Muscle layer of colon (tissue), 2 donors: ENCODE data around the gene FBXO36.

Experiments
- H3K27ac ChIP-seq: one replicate; pipeline ENCODE4 v1.7.0; 2013; ENCODE audit warnings: low read depth, mild to moderate bottlenecking, low read length, moderate library complexity
- H3K27me3 ChIP-seq, 2 donors: one replicate each; pipeline ENCODE4 v1.7.0; 2013; ENCODE audit warnings: low read length in 2 of 2, mild to moderate bottlenecking in 2 of 2; ENCODE audit not compliant: insufficient read depth in 2 of 2, control insufficient read depth in 1 of 2
- H3K36me3 ChIP-seq: one replicate; pipeline ENCODE4 v1.7.0; 2013; ENCODE audit warnings: mild to moderate bottlenecking, low read length; ENCODE audit not compliant: insufficient read depth
- H3K4me1 ChIP-seq: one replicate; pipeline ENCODE4 v1.7.0; 2013; ENCODE audit warnings: mild to moderate bottlenecking, low read length; ENCODE audit not compliant: insufficient read depth
- H3K4me3 ChIP-seq, 2 donors: one replicate each; pipeline ENCODE4 v1.7.0; 2013; ENCODE audit warnings: low read length in 2 of 2, low read depth in 1 of 2, mild to moderate bottlenecking in 1 of 2, moderate library complexity in 1 of 2
- H3K9ac ChIP-seq: one replicate; pipeline ENCODE4 v1.7.0; 2013; ENCODE audit warnings: low read length
- H3K9me3 ChIP-seq: one replicate; pipeline ENCODE4 v1.7.0; 2013; ENCODE audit warnings: mild to moderate bottlenecking, low read length
- donor health status: abdominal sarcoma.
- donor health status: Adenocarcinoma of cecum.

Gene FBXO36

DNA sequence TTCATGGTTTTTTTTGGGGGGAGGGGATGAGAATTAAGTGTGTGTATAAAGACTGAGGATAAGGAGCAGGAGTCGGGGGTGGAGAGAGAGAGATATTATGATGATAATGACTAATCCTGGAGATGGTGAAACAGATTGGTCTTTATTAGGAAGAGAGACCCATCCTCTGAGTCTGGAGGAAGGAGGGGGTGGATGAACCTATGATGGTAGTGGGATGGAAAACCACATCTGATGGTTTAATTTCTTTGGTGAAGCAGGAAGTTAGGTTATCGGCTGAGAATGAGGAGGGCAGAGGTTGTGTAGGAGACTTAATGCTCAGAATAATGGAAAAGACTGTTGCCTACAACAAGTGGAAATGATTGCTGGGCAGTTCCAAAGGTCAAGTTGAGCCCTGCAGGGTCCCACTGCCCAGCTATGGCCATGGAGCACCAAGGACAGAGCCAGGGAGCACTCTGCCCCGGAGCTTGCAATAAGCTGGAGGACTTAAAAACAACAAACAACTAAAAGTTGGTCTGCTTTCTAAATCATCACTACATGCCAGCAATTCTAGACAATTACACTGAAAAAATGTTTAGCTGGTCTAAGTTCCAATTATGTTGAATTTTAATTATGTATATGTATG, 138.5 kb downstream of the FBXO36 start:
- no peak overlapping the region for H3K4me3 ChIP-seq
- no peaks in the 10 kb centered on the region for H3K36me3 ChIP-seq
- no peak overlapping the region for H3K27ac ChIP-seq
- H3K27me3 ChIP-seq: no peaks in the 10 kb centered on the region
- no peaks in the 10 kb centered on the region for H3K9me3 ChIP-seq
- no peak overlapping the region for H3K9ac ChIP-seq
- H3K4me1 ChIP-seq: no peaks in the 10 kb centered on the region
